ENCODE data around the gene AXL. TPM values are rescaled to one million over a fixed set of nuclear protein-coding genes. Genes with fewer than 3 reads are reported as not detected.

Gene AXL
- total and polyA plus RNA-seq, 11 donors: 5.0 to 62.5 (median 13.2) TPM

- H3K4me1 ChIP-seq: peaks cover 6 to 75% (median 48%) of the 10 kb centered on the region in 12 donors
- H3K36me3 ChIP-seq: peaks cover 7 to 95% (median 79%) of the 10 kb centered on the region in 9 donors
- no peaks in the 10 kb centered on the region for H3K9me3 ChIP-seq
- DNase-seq: peak; percentile 85 to 91 (median 91)
- H3K27me3 ChIP-seq: no peaks in the 10 kb centered on the region
- ATAC-seq: peak; percentile 74 to 87 (median 82)
- 14 to 29% (median 20%) methylated on average over 4 of the region's 4 CpGs for WGBS, 4 donors
- TF ChIP-seq POLR2A (IDR thresholded peaks at IDR 0.05): peak in 1 of 2 donors; percentile 31
- TF ChIP-seq CTCF (IDR thresholded peaks at IDR 0.05): no peak
- peak overlapping the region in 1 of 12 donors; percentile 10 for H3K4me3 ChIP-seq
- H3K27ac ChIP-seq: peak overlapping the region; percentile 78 to 96 (median 88)
- intact Hi-C loops (cut with DNase I): loop anchor here in 5 of 10 donors (2.0 kb wide), 3 partner anchors 34 to 72 kb away; partner anchors contain the start of gene HNRNPUL1 (in 2 of the 5)
These were observed 79.4 kb downstream of the AXL start for GRCh38 chr19:41298348-41298964.

- Histone ChIP-seq H3K4me1 (peaks cover 6 to 75% (median 49%) of the 10 kb centered on the region in 12 donors), H3K27ac (peak overlapping the region; percentile 78 to 96 (median 88)), H3K4me3 (no peak overlapping the region), H3K27me3 (no peaks in the 10 kb centered on the region), H3K9me3 (no peaks in the 10 kb centered on the region), H3K36me3 (peaks cover 7 to 95% (median 79%) of the 10 kb centered on the region in 9 donors)
- DNase-seq: peak in 3 of 5 donors; percentile 45 to 61 (median 60)
- intact Hi-C loops (cut with DNase I): loop anchor here in 5 of 10 donors (2.0 kb wide), 3 partner anchors 34 to 72 kb away; partner anchors contain the start of gene HNRNPUL1 (in 2 of the 5)
- peak; percentile 7 to 24 (median 16) for ATAC-seq
- TF ChIP-seq POLR2A (IDR thresholded peaks at IDR 0.05): no peak
- WGBS, 4 donors: 28 to 35% (median 32%) methylated on average over 10 of the region's 10 CpGs
These were observed 80.2 kb downstream of the AXL start for GRCh38 chr19:41299046-41299754.

GRCh38 chr19:41299755-41300089, 80.7 kb downstream of the AXL start:
- 14 to 24% (median 19%) methylated on average over 4 of the region's 4 CpGs for WGBS, 4 donors
- no peak for TF ChIP-seq POLR2A (IDR thresholded peaks at IDR 0.05)
- no peak for TF ChIP-seq CTCF (IDR thresholded peaks at IDR 0.05)
- DNase-seq: peak in 4 of 5 donors; percentile 79 to 90 (median 84)
- peaks cover 6 to 80% (median 52%) of the 10 kb centered on the region in 12 donors for H3K4me1 ChIP-seq
- peaks cover 5 to 95% (median 79%) of the 10 kb centered on the region in 9 donors for H3K36me3 ChIP-seq
- no peak overlapping the region for H3K4me3 ChIP-seq
- intact Hi-C loops (cut with DNase I): loop anchor here in 7 of 10 donors (2.0 to 10.0 kb wide), 6 partner anchors 35 to 265 kb away; partner anchors contain the start of genes HNRNPUL1 (in 2 of the 7) and DMAC2 (in 1 of the 7)
- H3K27ac ChIP-seq: peak overlapping the region; percentile 78 to 96 (median 88)
- H3K9me3 ChIP-seq: no peaks in the 10 kb centered on the region
- ATAC-seq: peak; percentile 53 to 71 (median 64)
- no peaks in the 10 kb centered on the region for H3K27me3 ChIP-seq

- H3K9me3 ChIP-seq: no peaks in the 10 kb centered on the region
- peaks cover 5 to 95% (median 79%) of the 10 kb centered on the region in 9 donors for H3K36me3 ChIP-seq
- peaks cover 6 to 87% (median 53%) of the 10 kb centered on the region in 12 donors for H3K4me1 ChIP-seq
- no peak for TF ChIP-seq CTCF (IDR thresholded peaks at IDR 0.05)
- TF ChIP-seq POLR2A (IDR thresholded peaks at IDR 0.05): no peak
- DNase-seq (no peak), ATAC-seq (no peak)
- intact Hi-C loops (cut with DNase I): loop anchor here in 3 of 10 donors (10.0 kb wide), 3 partner anchors 134 to 264 kb away; partner anchors contain the start of gene DMAC2 (in 1 of the 3)
- H3K27me3 ChIP-seq: no peaks in the 10 kb centered on the region
- H3K4me3 ChIP-seq: no peak overlapping the region
- H3K27ac ChIP-seq: peak overlapping the region in 11 of 12 donors; percentile 78 to 96 (median 88)
- WGBS, 4 donors: 43 to 83% (median 67%) methylated on average over 6 of the region's 6 CpGs
These were observed 81.5 kb downstream of the AXL start for GRCh38 chr19:41300555-41300954.
